HepG2 (cell line): ENCODE results near the gene CASS4. TPM values are rescaled to one million over a fixed set of nuclear protein-coding genes. Genes with fewer than 3 reads are reported as not detected.

Experiments
- ATAC-seq: fragments of 200-7000 bp; cut with Tn5 transposase; 3 replicates; pipeline ENCODE4 v1.9.1; 2020; ENCODE audit warnings: mild to moderate bottlenecking, moderate library complexity
- BruUV-seq: library from RNA; stranded (reverse); fragments of 400-500 nt; replicated peaks from 2 replicates; lab custom pipeline; 2021; lab: Mats Ljungman, UMichigan
- CTCF ChIA-PET: fragments of 300-600 bp; formaldehyde crosslinking; extraction: SDS; loops from one replicate; lab custom pipeline; 2021; ENCODE audit warnings: low total read pairs, inconsistent platforms, low intra/inter-chr PET ratio; lab: Yijun Ruan, JAX
- POLR2A ChIA-PET: fragments of 350-600 bp; sonication (Branson Sonifier 250); formaldehyde crosslinking; loops from one replicate; lab custom pipeline; 2020; ENCODE audit warnings: antibody characterized with exemption, inconsistent platforms; lab: Yijun Ruan, JAX
- DNase-seq: peaks from one replicate; pipeline ENCODE4 v3.0.0-alpha.2; 2015; ENCODE audit warnings: low spot score
- FAIRE-seq: peaks from 3 replicates; lab custom pipeline; 2011; peaks lifted over from hg19 to GRCh38; lab: Jason Lieb, UNC
- H2AFZ ChIP-seq: one replicate; pipeline ENCODE4 v1.6.1; 2011; ENCODE audit warnings: low read length, inconsistent platforms
- H3K27ac ChIP-seq: fragments of 300-600 bp; 3 replicates; pipeline ENCODE4 v1.8.0; 2011; ENCODE audit warnings: mixed run types, mild to moderate bottlenecking, mixed read lengths, low read length, inconsistent platforms; ENCODE audit not compliant: insufficient read depth; ENCODE audit errors: extremely low read length
- H3K27me3 ChIP-seq, 2 experiments: fragments of 200-600 bp in 1 of 2; 2 replicates in 1 of 2; 3 replicates in 1 of 2; pipeline versions ENCODE4 v1.6.0 to v1.8.0; 2011; ENCODE audit warnings: low read length in 2 of 2, mild to moderate bottlenecking in 2 of 2, moderate library complexity in 2 of 2, inconsistent platforms in 1 of 2; ENCODE audit not compliant: insufficient read depth in 2 of 2, control insufficient read depth in 1 of 2
- H3K36me3 ChIP-seq, 2 experiments: fragments of 200-600 bp in 1 of 2; replicated peaks in 1 of 2; 2 replicates in 1 of 2; 3 replicates in 1 of 2; pipeline versions ENCODE4 v1.5.1 to v1.8.0; 2011; ENCODE audit warnings: low read length in 2 of 2, inconsistent platforms in 1 of 2; ENCODE audit not compliant: insufficient read depth in 2 of 2, control insufficient read depth in 1 of 2
- H3K4me1 ChIP-seq: 2 replicates; pipeline ENCODE4 v1.5.1; 2012; ENCODE audit warnings: low read length, inconsistent platforms; ENCODE audit not compliant: insufficient read depth
- H3K4me2 ChIP-seq: 2 replicates; pipeline ENCODE4 v1.6.0; 2011; ENCODE audit warnings: low read depth, low read length, inconsistent platforms
- H3K4me3 ChIP-seq, 3 experiments: fragments of 200-600 bp in 1 of 3; sonication (generic), shearing (Covaris generic) in 1 of 3; replicated peaks in 1 of 3; 2 replicates each; pipeline ENCODE4 v1.5.1; 2011 to 2016; ENCODE audit warnings: low read length in 3 of 3, inconsistent platforms in 2 of 3, low read depth in 2 of 3, mild to moderate bottlenecking in 2 of 3, control low read depth in 1 of 3, mixed read lengths in 1 of 3; ENCODE audit not compliant: insufficient read depth in 1 of 3
- H3K79me2 ChIP-seq: one replicate; pipeline ENCODE4 v1.6.1; 2011; ENCODE audit warnings: low read length, inconsistent platforms; ENCODE audit not compliant: insufficient read depth
- H3K9ac ChIP-seq: 2 replicates; pipeline ENCODE4 v1.6.0; 2011; ENCODE audit warnings: mild to moderate bottlenecking, low read depth, low read length, inconsistent platforms; ENCODE audit not compliant: insufficient read depth
- H3K9me3 ChIP-seq: 2 replicates; pipeline ENCODE4 v1.5.1; 2012; ENCODE audit warnings: mild to moderate bottlenecking, low read length
- H4K20me1 ChIP-seq: 2 replicates; pipeline ENCODE4 v1.6.0; 2011; ENCODE audit warnings: inconsistent platforms, mild to moderate bottlenecking, low read length, moderate library complexity; ENCODE audit not compliant: insufficient read depth
- ATF7 ChIP-seq, 2 experiments: fragments of 450-650 bp in 1 of 2; sonication (generic) in 1 of 2; formaldehyde crosslinking in 1 of 2; IDR thresholded peaks; 2 replicates each; pipeline versions ENCODE4 v1.4.0 to v1.6.1; 2016 to 2020; ENCODE audit warnings: antibody characterized with exemption in 1 of 2, mild to moderate bottlenecking in 1 of 2, missing genetic modification reagents in 1 of 2
- CEBPB ChIP-seq: IDR thresholded peaks from 2 replicates; pipeline ENCODE4 v1.6.1; 2011; ENCODE audit warnings: low read depth, low read length, improper control_type of control experiment, borderline replicate concordance
- ELF3 ChIP-seq: IDR thresholded peaks from 2 replicates; pipeline ENCODE4 v1.6.1; 2016; ENCODE audit warnings: missing genetic modification reagents, missing compliant biosample characterization
- FOXC1 ChIP-seq: sonication (generic); formaldehyde crosslinking; IDR thresholded peaks from 2 replicates; pipeline ENCODE4 v1.8.0; 2022; ENCODE audit warnings: mild to moderate bottlenecking, missing genetic modification reagents, borderline replicate concordance
- GZF1 ChIP-seq: sonication (generic); formaldehyde crosslinking; IDR thresholded peaks from 2 replicates; pipeline ENCODE4 v1.5.1; 2020; ENCODE audit warnings: mild to moderate bottlenecking, missing genetic modification reagents
- HOXA3 ChIP-seq: sonication (generic); formaldehyde crosslinking; IDR thresholded peaks from 2 replicates; pipeline ENCODE4 v1.5.0; 2020; ENCODE audit warnings: missing genetic modification reagents
- HOXA9 ChIP-seq: sonication (generic); formaldehyde crosslinking; IDR thresholded peaks from 2 replicates; pipeline ENCODE4 v1.8.1; 2022; ENCODE audit warnings: missing genetic modification reagents, mild to moderate bottlenecking, moderate library complexity, borderline replicate concordance
- MLX ChIP-seq: IDR thresholded peaks from 2 replicates; pipeline ENCODE4 v1.6.1; 2016
- MTA1 ChIP-seq: sonication (generic); formaldehyde crosslinking; IDR thresholded peaks from 2 replicates; pipeline ENCODE4 v1.4.0; 2020; ENCODE audit warnings: missing genetic modification reagents, mild to moderate bottlenecking, borderline replicate concordance
- MTA3 ChIP-seq: sonication (generic); formaldehyde crosslinking; IDR thresholded peaks from 2 replicates; pipeline ENCODE4 v1.4.0; 2020; ENCODE audit warnings: missing genetic modification reagents
- MTF2 ChIP-seq: sonication (generic); formaldehyde crosslinking; IDR thresholded peaks from 2 replicates; pipeline ENCODE4 v1.5.0; 2020; ENCODE audit warnings: missing genetic modification reagents, borderline replicate concordance
- NFIB ChIP-seq: sonication (generic); formaldehyde crosslinking; IDR thresholded peaks from 2 replicates; pipeline ENCODE4 v1.9.0; 2021; ENCODE audit warnings: missing genetic modification reagents, mild to moderate bottlenecking, borderline replicate concordance
- PBX3 ChIP-seq: sonication (generic); formaldehyde crosslinking; IDR thresholded peaks from 2 replicates; pipeline ENCODE4 v1.8.1; 2023; ENCODE audit warnings: missing genetic modification reagents, inconsistent platforms, borderline replicate concordance
- PHB2 ChIP-seq: fragments of 450-650 bp; IDR thresholded peaks from 2 replicates; pipeline ENCODE4 v1.6.1; 2018; ENCODE audit not compliant: partially characterized antibody
- POGZ ChIP-seq: sonication (generic); formaldehyde crosslinking; IDR thresholded peaks from 2 replicates; pipeline ENCODE4 v1.4.0; 2020; ENCODE audit warnings: mild to moderate bottlenecking, missing genetic modification reagents
- POLR2AphosphoS2 ChIP-seq: IDR thresholded peaks from 2 replicates; pipeline ENCODE4 v1.6.1; 2011; ENCODE audit warnings: low read depth, low read length, improper control_type of control experiment
- RNF2 ChIP-seq: fragments of 450-650 bp; conservative IDR thresholded peaks from 2 replicates; pipeline ENCODE4 v1.6.1; 2016; ENCODE audit warnings: low read depth
- SOX13 ChIP-seq, 3 experiments: fragments of 450-650 bp in 1 of 3; sonication (generic) in 1 of 3; formaldehyde crosslinking in 1 of 3; IDR thresholded peaks in 2 of 3; conservative IDR thresholded peaks in 1 of 3; 2 replicates each; pipeline versions ENCODE4 v1.5.0 to v1.6.1; 2016 to 2020; ENCODE audit warnings: antibody characterized with exemption in 1 of 3, mild to moderate bottlenecking in 1 of 3, missing compliant biosample characterization in 1 of 3, missing genetic modification reagents in 1 of 3, moderate library complexity in 1 of 3
- SRF ChIP-seq: IDR thresholded peaks from 2 replicates; pipeline ENCODE4 v1.6.1; 2011; ENCODE audit warnings: mild to moderate bottlenecking, low read depth, low read length, moderate library complexity
- WIZ ChIP-seq: sonication (generic); formaldehyde crosslinking; IDR thresholded peaks from 2 replicates; pipeline ENCODE4 v1.5.1; 2020; ENCODE audit warnings: mild to moderate bottlenecking, missing genetic modification reagents
- ZNF263 ChIP-seq: sonication (generic); formaldehyde crosslinking; IDR thresholded peaks from 2 replicates; pipeline ENCODE4 v1.4.0; 2020; ENCODE audit warnings: missing genetic modification reagents
- ZNF451 ChIP-seq: sonication (generic); formaldehyde crosslinking; IDR thresholded peaks from 2 replicates; pipeline ENCODE4 v1.5.0; 2020; ENCODE audit warnings: mild to moderate bottlenecking, missing genetic modification reagents
- ZNF598 ChIP-seq: sonication (generic); formaldehyde crosslinking; IDR thresholded peaks from 2 replicates; pipeline ENCODE4 v1.5.1; 2020; ENCODE audit warnings: mild to moderate bottlenecking, missing genetic modification reagents, borderline replicate concordance
- ZNF766 ChIP-seq: sonication (generic); formaldehyde crosslinking; IDR thresholded peaks from 2 replicates; pipeline ENCODE4 v1.5.0; 2020; ENCODE audit warnings: missing genetic modification reagents, borderline replicate concordance
- WGBS: methylation state at CpG from one replicate; pipeline ENCODE4 v1.1.6; 2017; ENCODE audit warnings: low lambda C conversion rate; 5-methylcytosine and 5-hydroxymethylcytosine counted together
- in situ Hi-C: cut with HindIII; loops from 2 replicates; pipeline ENCODE4 v1.10.0; 2017; ENCODE audit warnings: low pct_unique_long_range_greater_than_20kb; ENCODE audit not compliant: extremely low pct_ligation_motif_present
- intact Hi-C: fragments of 100-400 bp; cut with micrococcal nuclease; formaldehyde crosslinking; loops from one replicate; pipeline ENCODE4 v1.10.0; 2022; ENCODE audit not compliant: unreplicated experiment
- polyA plus RNA-seq, 8 experiments: library from polyadenylated mRNA; depleted of rRNA in 3 of 8; stranded (reverse) in 7 of 8; unstranded in 1 of 8; fragments of >200 nt; fragmentation: Illumina TruSeq in 4 of 8; extraction: Trizol in 4 of 8; gene quantifications; 2 replicates each; pipeline versions ENCODE4 v1.2.1 to v1.2.3, GENCODE V29; 2011 to 2016; ENCODE audit warnings: low read depth in 4 of 8, missing spikeins in 1 of 8, mixed read lengths in 1 of 8; ENCODE audit not compliant: insufficient read depth in 1 of 8
- total RNA-seq, 5 experiments: library from RNA; depleted of rRNA; stranded (reverse); fragments of >200 nt; fragmentation: Illumina TruSeq; extraction: Trizol; gene quantifications; 2 replicates each; pipeline ENCODE4 v1.2.3, GENCODE V29; 2016; ENCODE audit warnings: low read depth in 1 of 5
- TF ChIP-seq, protein P1 (sequence below): sonication (generic); formaldehyde crosslinking; conservative IDR thresholded peaks from 2 replicates; pipeline ENCODE4 v1.4.0; 2020; ENCODE audit warnings: missing genetic modification reagents

The CASS4 gene
- total and polyA plus RNA-seq, 2 of the 13 experiments (the other 11 are each of a cell fraction or from before 2014, with no cell fraction given): 0.17 to 0.49 TPM

DNA sequence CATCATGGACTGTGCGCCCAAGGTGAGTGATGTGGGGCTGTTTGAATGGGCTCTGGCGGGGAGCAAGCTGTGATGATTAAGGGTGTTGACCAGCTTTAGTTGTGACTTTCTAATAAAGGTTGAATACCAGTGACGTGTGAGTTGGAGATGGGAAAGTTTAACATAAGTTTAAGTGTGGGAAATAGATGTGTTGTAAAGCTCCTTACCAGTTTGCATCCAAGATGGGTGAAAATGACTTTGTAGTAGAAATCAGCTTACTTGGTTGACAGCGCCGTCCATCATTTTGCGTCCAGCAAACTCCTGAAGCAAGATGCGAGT lies 372 bp downstream of the CASS4 start:
- H3K9me3 ChIP-seq: no peaks in the 10 kb centered on the region
- POLR2A ChIA-PET: interaction anchor here (1.1 to 5.5 kb wide), 4 partner anchors 10 to 56 kb away, joined by 3 to 50 read pairs (median 9); partner anchors contain the start of genes AURKA, CSTF1 and RTF2
- 74% methylated on average over 7 of the region's 7 CpGs for WGBS
- peak overlapping the region; percentile 59 for H3K27ac ChIP-seq
- peaks cover 3 to 6% of the 10 kb centered on the region in 2 experiments; a peak in 3 of 5 replicates for H3K36me3 ChIP-seq
- H3K79me2 ChIP-seq: no peaks in the 10 kb centered on the region
- FAIRE-seq: no peak
- CTCF ChIA-PET: no interaction called here
- intact Hi-C loops: no loop called here
- no peaks in the 10 kb centered on the region for H3K27me3 ChIP-seq
- no peak for DNase-seq
- no peak for ATAC-seq
- no peaks in the 10 kb centered on the region for H4K20me1 ChIP-seq
- H3K4me3 ChIP-seq: peak overlapping the region in 2 of 3 experiments; percentile 55 to 58; a peak in 4 of 6 replicates
- peaks cover 32% of the 10 kb centered on the region for H3K4me1 ChIP-seq
- peak overlapping the region; percentile 45; the same call in 1 of the 2 replicates for H3K9ac ChIP-seq
- in situ Hi-C loops: no loop called here
- TSS peak; percentile 11 for BruUV-seq
- H2AFZ ChIP-seq: no peak overlapping the region
- H3K4me2 ChIP-seq: peak overlapping the region; percentile 88
- TF ChIP-seq, protein P1, sequence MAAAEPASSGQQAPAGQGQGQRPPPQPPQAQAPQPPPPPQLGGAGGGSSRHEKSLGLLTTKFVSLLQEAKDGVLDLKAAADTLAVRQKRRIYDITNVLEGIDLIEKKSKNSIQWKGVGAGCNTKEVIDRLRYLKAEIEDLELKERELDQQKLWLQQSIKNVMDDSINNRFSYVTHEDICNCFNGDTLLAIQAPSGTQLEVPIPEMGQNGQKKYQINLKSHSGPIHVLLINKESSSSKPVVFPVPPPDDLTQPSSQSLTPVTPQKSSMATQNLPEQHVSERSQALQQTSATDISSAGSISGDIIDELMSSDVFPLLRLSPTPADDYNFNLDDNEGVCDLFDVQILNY (CRISPR knock-in tag): no peak
- no peak for TF ChIP-seq NFIB (CRISPR knock-in tag)
- no peak for TF ChIP-seq PBX3 (CRISPR knock-in tag)
- TF ChIP-seq MTA3: no peak
- TF ChIP-seq HOXA9: no peak
- TF ChIP-seq RNF2: no peak
- 0 out of 2 replicates have a peak, but pooled peaks have one; percentile 0 for TF ChIP-seq FOXC1 (CRISPR knock-in tag)
- 0 out of 2 replicates have a peak, but pooled peaks have one; percentile 3 for TF ChIP-seq ZNF598 (CRISPR knock-in tag)
- TF ChIP-seq POGZ (CRISPR knock-in tag): no peak
- no peak for TF ChIP-seq ELF3 (CRISPR knock-in tag)
- no peak for TF ChIP-seq HOXA3 (CRISPR knock-in tag)
- TF ChIP-seq SRF: no peak
- TF ChIP-seq MLX (CRISPR knock-in tag): no peak
- TF ChIP-seq ZNF263 (CRISPR knock-in tag): no peak
- TF ChIP-seq SOX13 (IDR thresholded peaks at IDR 0.05): no peak
- TF ChIP-seq SOX13 (CRISPR knock-in tag; conservative IDR thresholded peaks at IDR 0.05 in 1 of 2, IDR thresholded peaks at IDR 0.05 in 1 of 2): no peak
- no peak for TF ChIP-seq POLR2AphosphoS2
- no peak for TF ChIP-seq ZNF766 (CRISPR knock-in tag)
- no peak for TF ChIP-seq ATF7 (IDR thresholded peaks at IDR 0.05)
- TF ChIP-seq ATF7 (CRISPR knock-in tag; IDR thresholded peaks at IDR 0.05): no peak
- TF ChIP-seq GZF1: no peak
- TF ChIP-seq CEBPB: no peak
- no peak for TF ChIP-seq WIZ
- no peak for TF ChIP-seq MTA1 (CRISPR knock-in tag)
- TF ChIP-seq MTF2 (CRISPR knock-in tag): 0 out of 2 replicates have a peak, but pooled peaks have one; percentile 32
- no peak for TF ChIP-seq PHB2
- no peak for TF ChIP-seq ZNF451
